K562 (cell line): ENCODE measurements around the gene FOS. TPM values are rescaled to one million over a fixed set of nuclear protein-coding genes. Genes with fewer than 3 reads are reported as not detected.

Source experiments
- BMI1 ChIP-seq: fragments of 150-350 bp; IDR thresholded peaks from 2 replicates; pipeline ENCODE4 v1.6.1; 2014; ENCODE audit warnings: low read length
- CBFA2T3 ChIP-seq: fragments of 450-650 bp; IDR thresholded peaks from 2 replicates; pipeline ENCODE4 v1.6.1; 2017
- EGR1 ChIP-seq: fragments of 450-650 bp; conservative IDR thresholded peaks from 2 replicates; pipeline ENCODE4 v1.6.1; 2017; ENCODE audit warnings: mild to moderate bottlenecking
- JUND ChIP-seq, 2 experiments: IDR thresholded peaks; 2 replicates in 1 of 2; 3 replicates in 1 of 2; pipeline ENCODE4 v1.6.1; 2011; ENCODE audit warnings: borderline replicate concordance in 2 of 2, low read depth in 2 of 2, low read length in 2 of 2, improper control_type of control experiment in 1 of 2, missing biosample characterization in 1 of 2, missing genetic modification characterization in 1 of 2, missing genetic modification reagents in 1 of 2
- KAT7 ChIP-seq: sonication (generic); formaldehyde crosslinking; IDR thresholded peaks from 2 replicates; pipeline ENCODE4 v1.8.0; 2022; ENCODE audit warnings: missing genetic modification reagents, mild to moderate bottlenecking, borderline replicate concordance
- MXD1 ChIP-seq: fragments of 250-450 bp; sonication (Bioruptor Pico); IDR thresholded peaks from 2 replicates; pipeline ENCODE4 v1.8.0; 2021; ENCODE audit warnings: borderline replicate concordance, mild to moderate bottlenecking, moderate library complexity; ENCODE audit not compliant: poor library complexity, severe bottlenecking
- RBM22 ChIP-seq: fragments of 200-400 bp; formaldehyde crosslinking; IDR thresholded peaks from 2 replicates; pipeline ENCODE4 v1.6.1; 2018; ENCODE audit warnings: low read length, low read depth; ENCODE audit not compliant: poor library complexity, severe bottlenecking
- SNAPC5 ChIP-seq: fragments of 250-450 bp; sonication (Bioruptor Pico); IDR thresholded peaks from 2 replicates; pipeline ENCODE4 v1.8.0; 2021; ENCODE audit warnings: moderate library complexity, mild to moderate bottlenecking, inconsistent platforms
- UBTF ChIP-seq, 2 experiments: IDR thresholded peaks; 2 replicates each; pipeline ENCODE4 v1.6.1; 2012; ENCODE audit warnings: improper control_type of control experiment in 2 of 2, low read depth in 2 of 2, low read length in 2 of 2, borderline replicate concordance in 1 of 2
- ZBTB8A ChIP-seq: fragments of 450-650 bp; IDR thresholded peaks from 2 replicates; pipeline ENCODE4 v1.6.1; 2018; ENCODE audit warnings: mild to moderate bottlenecking, moderate library complexity; ENCODE audit not compliant: partially characterized antibody
- ZNF511 ChIP-seq: sonication (generic); formaldehyde crosslinking; IDR thresholded peaks from 2 replicates; pipeline ENCODE4 v1.8.0; 2022; ENCODE audit warnings: mild to moderate bottlenecking, missing genetic modification reagents
- polyA plus RNA-seq, 8 experiments: library from polyadenylated mRNA; depleted of rRNA in 4 of 8; stranded (reverse) in 5 of 8; unstranded in 3 of 8; fragments of >200 nt; fragmentation: Nextera tagmentation in 2 of 8; fragmentation: Illumina TruSeq in 1 of 8; extraction: Ambion mirVana in 2 of 8; extraction: Trizol in 1 of 8; gene quantifications; 2 replicates each; pipeline versions ENCODE4 v1.2.1 to v1.2.3, GENCODE V29; 2011 to 2014; ENCODE audit warnings: inconsistent platforms in 1 of 8, missing spikeins in 1 of 8
- total RNA-seq, 7 experiments: library from RNA; depleted of rRNA in 6 of 7; stranded (reverse); fragments of >200 nt in 6 of 7; fragmentation: Illumina TruSeq in 2 of 7; extraction: Trizol in 2 of 7; gene quantifications; 2 replicates each; pipeline versions ENCODE4 v1.2.1 to v1.2.3, GENCODE V29; 2011 to 2021; ENCODE audit warnings: low replicate concordance in 1 of 7
- TF ChIP-seq, protein P1 (sequence below): sonication (generic); formaldehyde crosslinking; IDR thresholded peaks from 2 replicates; pipeline ENCODE4 v1.8.1; 2023; ENCODE audit warnings: mild to moderate bottlenecking, missing genetic modification reagents
- TF ChIP-seq, protein P2 (sequence below): sonication (generic); IDR thresholded peaks from 2 replicates; pipeline ENCODE4 v1.6.1; 2016
- TF ChIP-seq, protein P3 (sequence below): sonication (generic); formaldehyde crosslinking; IDR thresholded peaks from 2 replicates; pipeline ENCODE4 v1.9.0; 2022; ENCODE audit warnings: mild to moderate bottlenecking, missing genetic modification reagents
- TF ChIP-seq, protein P4 (sequence below): sonication (generic); formaldehyde crosslinking; IDR thresholded peaks from 2 replicates; pipeline ENCODE4 v1.8.0; 2022; ENCODE audit warnings: mild to moderate bottlenecking, missing genetic modification reagents

Gene FOS
- total and polyA plus RNA-seq, 9 of the 15 experiments (the other 6 are each of a cell fraction or from before 2014, with no cell fraction given), result 0.54 to 13.8 (median 8.9) TPM

DNA sequence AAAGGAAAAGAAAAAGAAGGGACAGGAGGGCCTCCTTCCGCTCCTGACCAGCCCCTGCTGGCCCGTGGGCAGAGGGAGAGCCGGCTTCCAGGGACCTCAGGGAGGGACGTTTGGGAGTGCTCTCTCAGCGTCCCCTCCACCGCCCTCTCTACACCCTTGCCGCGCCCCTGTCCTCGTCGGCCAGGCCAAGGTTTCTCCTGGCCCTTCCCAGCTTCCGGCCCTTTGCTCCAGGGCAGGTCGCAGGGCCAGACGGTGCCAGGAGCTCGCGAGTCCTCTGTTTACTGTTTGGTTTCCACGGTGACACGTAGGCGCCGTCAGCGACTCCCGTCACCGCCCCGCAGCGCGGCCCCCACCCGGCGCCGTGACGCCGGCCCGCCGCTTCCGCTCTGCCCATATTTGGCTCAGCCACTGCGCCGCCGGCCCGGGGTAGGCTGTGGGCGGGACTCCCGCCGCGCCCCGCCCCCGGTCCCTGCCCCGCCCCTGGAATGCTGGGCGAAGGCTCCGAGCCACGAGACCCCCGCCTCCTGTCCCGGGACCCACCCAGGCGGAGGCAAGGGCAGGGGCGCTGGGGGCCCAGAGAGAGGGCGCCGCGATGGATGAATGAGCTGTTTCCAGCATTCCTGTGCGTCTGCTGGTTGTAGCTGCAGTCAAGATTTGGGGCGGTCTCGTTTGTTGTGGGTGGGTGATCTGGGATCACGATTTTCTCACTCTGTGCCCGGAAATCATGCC, 15.5 kb downstream of the FOS start (continued):
- TF ChIP-seq, protein P1, sequence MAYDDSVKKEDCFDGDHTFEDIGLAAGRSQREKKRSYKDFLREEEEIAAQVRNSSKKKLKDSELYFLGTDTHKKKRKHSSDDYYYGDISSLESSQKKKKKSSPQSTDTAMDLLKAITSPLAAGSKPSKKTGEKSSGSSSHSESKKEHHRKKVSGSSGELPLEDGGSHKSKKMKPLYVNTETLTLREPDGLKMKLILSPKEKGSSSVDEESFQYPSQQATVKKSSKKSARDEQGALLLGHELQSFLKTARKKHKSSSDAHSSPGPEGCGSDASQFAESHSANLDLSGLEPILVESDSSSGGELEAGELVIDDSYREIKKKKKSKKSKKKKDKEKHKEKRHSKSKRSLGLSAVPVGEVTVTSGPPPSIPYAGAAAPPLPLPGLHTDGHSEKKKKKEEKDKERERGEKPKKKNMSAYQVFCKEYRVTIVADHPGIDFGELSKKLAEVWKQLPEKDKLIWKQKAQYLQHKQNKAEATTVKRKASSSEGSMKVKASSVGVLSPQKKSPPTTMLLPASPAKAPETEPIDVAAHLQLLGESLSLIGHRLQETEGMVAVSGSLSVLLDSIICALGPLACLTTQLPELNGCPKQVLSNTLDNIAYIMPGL (CRISPR knock-in tag), result no peak
- TF ChIP-seq BMI1, result no peak
- TF ChIP-seq, protein P2, sequence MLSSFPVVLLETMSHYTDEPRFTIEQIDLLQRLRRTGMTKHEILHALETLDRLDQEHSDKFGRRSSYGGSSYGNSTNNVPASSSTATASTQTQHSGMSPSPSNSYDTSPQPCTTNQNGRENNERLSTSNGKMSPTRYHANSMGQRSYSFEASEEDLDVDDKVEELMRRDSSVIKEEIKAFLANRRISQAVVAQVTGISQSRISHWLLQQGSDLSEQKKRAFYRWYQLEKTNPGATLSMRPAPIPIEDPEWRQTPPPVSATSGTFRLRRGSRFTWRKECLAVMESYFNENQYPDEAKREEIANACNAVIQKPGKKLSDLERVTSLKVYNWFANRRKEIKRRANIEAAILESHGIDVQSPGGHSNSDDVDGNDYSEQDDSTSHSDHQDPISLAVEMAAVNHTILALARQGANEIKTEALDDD, result no peak
- no peak for TF ChIP-seq MXD1 (CRISPR knock-in tag)
- no peak for TF ChIP-seq SNAPC5
- TF ChIP-seq KAT7 (CRISPR knock-in tag), result no peak
- TF ChIP-seq JUND (IDR thresholded peaks at IDR 0.05; ENCODE audit: borderline replicate concordance, low read depth, low read length), result no peak
- no peak for TF ChIP-seq JUND (tag; IDR thresholded peaks at IDR 0.05; ENCODE audit: borderline replicate concordance, low read depth, low read length)
- TF ChIP-seq UBTF (IDR thresholded peaks at IDR 0.05; ENCODE audit: borderline replicate concordance in 1 of 2, low read depth in 2 of 2, low read length in 2 of 2), result no peak
- no peak for TF ChIP-seq RBM22
- TF ChIP-seq, protein P3, sequence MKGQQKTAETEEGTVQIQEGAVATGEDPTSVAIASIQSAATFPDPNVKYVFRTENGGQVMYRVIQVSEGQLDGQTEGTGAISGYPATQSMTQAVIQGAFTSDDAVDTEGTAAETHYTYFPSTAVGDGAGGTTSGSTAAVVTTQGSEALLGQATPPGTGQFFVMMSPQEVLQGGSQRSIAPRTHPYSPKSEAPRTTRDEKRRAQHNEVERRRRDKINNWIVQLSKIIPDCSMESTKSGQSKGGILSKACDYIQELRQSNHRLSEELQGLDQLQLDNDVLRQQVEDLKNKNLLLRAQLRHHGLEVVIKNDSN (CRISPR knock-in tag), result no peak
- TF ChIP-seq ZNF511, result no peak
- TF ChIP-seq, protein P4, sequence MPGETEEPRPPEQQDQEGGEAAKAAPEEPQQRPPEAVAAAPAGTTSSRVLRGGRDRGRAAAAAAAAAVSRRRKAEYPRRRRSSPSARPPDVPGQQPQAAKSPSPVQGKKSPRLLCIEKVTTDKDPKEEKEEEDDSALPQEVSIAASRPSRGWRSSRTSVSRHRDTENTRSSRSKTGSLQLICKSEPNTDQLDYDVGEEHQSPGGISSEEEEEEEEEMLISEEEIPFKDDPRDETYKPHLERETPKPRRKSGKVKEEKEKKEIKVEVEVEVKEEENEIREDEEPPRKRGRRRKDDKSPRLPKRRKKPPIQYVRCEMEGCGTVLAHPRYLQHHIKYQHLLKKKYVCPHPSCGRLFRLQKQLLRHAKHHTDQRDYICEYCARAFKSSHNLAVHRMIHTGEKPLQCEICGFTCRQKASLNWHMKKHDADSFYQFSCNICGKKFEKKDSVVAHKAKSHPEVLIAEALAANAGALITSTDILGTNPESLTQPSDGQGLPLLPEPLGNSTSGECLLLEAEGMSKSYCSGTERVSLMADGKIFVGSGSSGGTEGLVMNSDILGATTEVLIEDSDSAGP (CRISPR knock-in tag), result no peak
- TF ChIP-seq CBFA2T3, result no peak
- TF ChIP-seq ZBTB8A, result no peak
- TF ChIP-seq EGR1, result no peak
